HCT116 (cell line): Measurements from ENCODE around the gene ABL1. TPM values are rescaled to one million over a fixed set of nuclear protein-coding genes. Genes with fewer than 3 reads are reported as not detected.

Source experiments
- ATAC-seq: fragments of 200-7000 bp; cut with Tn5 transposase; 2 replicates; pipeline ENCODE4 v1.9.1; 2020; ENCODE audit warnings: mild to moderate bottlenecking, moderate library complexity
- BruUV-seq: library from RNA; stranded (reverse); fragments of 400-500 nt; replicated peaks from 2 replicates; lab custom pipeline; 2021; lab: Mats Ljungman, UMichigan
- CTCF ChIA-PET: fragments of 300-600 bp; sonication (Branson Sonifier 250); formaldehyde crosslinking; loops from one replicate; lab custom pipeline; 2021; ENCODE audit warnings: antibody characterized with exemption; lab: Charles Lee
- POLR2A ChIA-PET: fragments of 300-600, 350-600 bp; sonication (Branson Sonifier 250); formaldehyde crosslinking; loops from one replicate; lab custom pipeline; 2021; ENCODE audit warnings: antibody characterized with exemption; lab: Charles Lee
- RAD21 ChIA-PET, 2 experiments: fragments of 300-600 bp; sonication (Branson Sonifier 250); formaldehyde crosslinking; loops; one replicate each; lab custom pipeline; 2023; ENCODE audit warnings: low total read pairs in 2 of 2; ENCODE audit not compliant: uncharacterized antibody in 2 of 2, unreplicated experiment in 2 of 2, low non-redundant PET in 1 of 2; lab: Charles Lee
- DNase-seq: peaks from one replicate; pipeline ENCODE4 v3.0.0-alpha.2; 2010; ENCODE audit warnings: low read depth, low spot score
- H2AFZ ChIP-seq: fragments of 200-600 bp; shearing (Covaris generic), sonication (generic); 2 replicates; pipeline ENCODE4 v1.6.1; 2017; ENCODE audit warnings: low read depth, mixed run types, mixed read lengths, antibody characterized with exemption, low read length; ENCODE audit not compliant: poor library complexity, severe bottlenecking
- H3K27ac ChIP-seq: 2 replicates; pipeline ENCODE4 v1.5.1; 2012; ENCODE audit warnings: low read depth, low read length
- H3K27me3 ChIP-seq: fragments of 200-600 bp; sonication (generic); 2 replicates; pipeline ENCODE4 v1.6.1; 2016; ENCODE audit warnings: mixed run types, low read length, mixed read lengths; ENCODE audit not compliant: insufficient read depth
- H3K36me3 ChIP-seq, 2 experiments: fragments of 200-500 bp in 1 of 2; fragments of 200-600 bp in 1 of 2; sonication (Bioruptor generic) in 1 of 2; sonication (generic) in 1 of 2; 2 replicates each; pipeline versions ENCODE4 v1.5.1 to v1.6.1; 2014 to 2016; ENCODE audit warnings: low read length in 2 of 2, inconsistent platforms in 1 of 2, mixed read lengths in 1 of 2, mixed run types in 1 of 2; ENCODE audit not compliant: insufficient read depth in 2 of 2, control insufficient read depth in 1 of 2
- H3K4me1 ChIP-seq, 2 experiments: fragments of 200-600 bp in 1 of 2; sonication (generic) in 1 of 2; 2 replicates each; pipeline versions ENCODE4 v1.5.1 to v1.6.1; 2012 to 2017; ENCODE audit warnings: low read length in 2 of 2, inconsistent platforms in 1 of 2, mild to moderate bottlenecking in 1 of 2, mixed read lengths in 1 of 2, mixed run types in 1 of 2, moderate library complexity in 1 of 2; ENCODE audit not compliant: insufficient read depth in 2 of 2, control insufficient read depth in 1 of 2
- H3K4me2 ChIP-seq: fragments of 200-600 bp; sonication (generic); 2 replicates; pipeline ENCODE4 v1.6.1; 2017; ENCODE audit warnings: mixed run types, low read length, mixed read lengths
- H3K4me3 ChIP-seq, 2 experiments: fragments of 200-600 bp in 1 of 2; sonication (generic) in 1 of 2; replicated peaks in 1 of 2; 2 replicates each; pipeline ENCODE4 v1.5.1; 2011 to 2016; ENCODE audit warnings: low read length in 2 of 2, control low read depth in 1 of 2, low read depth in 1 of 2, mild to moderate bottlenecking in 1 of 2, mixed read lengths in 1 of 2, mixed run types in 1 of 2
- H3K79me2 ChIP-seq: fragments of 200-600 bp; sonication (generic); 2 replicates; pipeline ENCODE4 v1.6.1; 2017; ENCODE audit warnings: mild to moderate bottlenecking, mixed run types, low read length, moderate library complexity, mixed read lengths; ENCODE audit not compliant: insufficient read depth
- H3K9ac ChIP-seq: fragments of 200-600 bp; sonication (generic); 2 replicates; pipeline ENCODE4 v1.6.1; 2016; ENCODE audit warnings: low read length, mixed read lengths
- H3K9me2 ChIP-seq: fragments of 200-600 bp; sonication (generic), shearing (Covaris generic); 2 replicates; pipeline ENCODE4 v1.6.1; 2017; ENCODE audit warnings: mixed run types, mild to moderate bottlenecking, moderate library complexity; ENCODE audit not compliant: insufficient read depth
- H3K9me3 ChIP-seq, 2 experiments: fragments of 200-500 bp in 1 of 2; fragments of 200-600 bp in 1 of 2; sonication (Bioruptor generic) in 1 of 2; sonication (generic) in 1 of 2; 2 replicates each; pipeline ENCODE4 v1.6.1; 2014 to 2017; ENCODE audit warnings: low read length in 2 of 2, mixed read lengths in 2 of 2, inconsistent platforms in 1 of 2, low read depth in 1 of 2, mild to moderate bottlenecking in 1 of 2, mixed run types in 1 of 2, moderate library complexity in 1 of 2; ENCODE audit not compliant: control insufficient read depth in 1 of 2, insufficient read depth in 1 of 2
- H4K20me1 ChIP-seq: fragments of 200-600 bp; sonication (generic), shearing (Covaris generic); 2 replicates; pipeline ENCODE4 v1.6.1; 2017; ENCODE audit warnings: mixed run types, mild to moderate bottlenecking, moderate library complexity; ENCODE audit not compliant: insufficient read depth
- ATF3 ChIP-seq: IDR thresholded peaks from 2 replicates; pipeline ENCODE4 v1.6.1; 2012
- CBX3 ChIP-seq: IDR thresholded peaks from 2 replicates; pipeline ENCODE4 v1.6.1; 2012; ENCODE audit warnings: low read depth
- EGR1 ChIP-seq: IDR thresholded peaks from 2 replicates; pipeline ENCODE4 v1.6.1; 2012; ENCODE audit warnings: low read depth
- ELF1 ChIP-seq: IDR thresholded peaks from 2 replicates; pipeline ENCODE4 v1.6.1; 2012; ENCODE audit warnings: low read depth, borderline replicate concordance
- EZH2 ChIP-seq: fragments of 200-600 bp; sonication (generic); IDR thresholded peaks from 2 replicates; pipeline ENCODE4 v1.6.1; 2017; ENCODE audit warnings: antibody characterized with exemption, mixed run types
- FOSL1 ChIP-seq: IDR thresholded peaks from 2 replicates; pipeline ENCODE4 v1.6.1; 2012; ENCODE audit warnings: low read depth
- POLR2A ChIP-seq: IDR thresholded peaks from 2 replicates; pipeline ENCODE4 v1.7.0; 2011; ENCODE audit warnings: borderline replicate concordance; ENCODE audit not compliant: insufficient read depth, insufficient read length; ENCODE audit errors: extremely low read depth
- POLR2AphosphoS5 ChIP-seq: IDR thresholded peaks from 2 replicates; pipeline ENCODE4 v1.6.1; 2011; ENCODE audit warnings: mild to moderate bottlenecking, low read depth, low read length, moderate library complexity
- REST ChIP-seq: IDR thresholded peaks from 2 replicates; pipeline ENCODE4 v1.6.1; 2012; ENCODE audit warnings: low read depth
- SP1 ChIP-seq: IDR thresholded peaks from 2 replicates; pipeline ENCODE4 v1.6.1; 2012; ENCODE audit warnings: low read depth
- SRF ChIP-seq: IDR thresholded peaks from 2 replicates; pipeline ENCODE4 v1.6.1; 2012; ENCODE audit warnings: low read depth
- TCF7L2 ChIP-seq: IDR thresholded peaks from 2 replicates; pipeline ENCODE4 v1.7.0; 2011; ENCODE audit warnings: borderline replicate concordance, inconsistent platforms; ENCODE audit not compliant: insufficient read depth, insufficient read length; ENCODE audit errors: extremely low read depth
- ZNF274 ChIP-seq: fragments of 200-500 bp; sonication (Bioruptor generic); IDR thresholded peaks from 2 replicates; pipeline ENCODE4 v1.6.1; 2014; ENCODE audit warnings: mild to moderate bottlenecking, low read depth, low read length, inconsistent platforms
- intact Hi-C: fragments of 100-400 bp; cut with micrococcal nuclease; formaldehyde crosslinking; loops from 2 replicates; pipeline ENCODE4 v1.10.0; 2022
- total RNA-seq: library from RNA; stranded (reverse); gene quantifications from one replicate; pipeline ENCODE4 v1.2.1, GENCODE V29; 2021; ENCODE audit not compliant: unreplicated experiment
- TF ChIP-seq, protein P1 (sequence below), 3 experiments: fragments of 200-600 bp in 1 of 3; sonication (generic) in 1 of 3; IDR thresholded peaks in 2 of 3; conservative IDR thresholded peaks in 1 of 3; 2 replicates each; pipeline ENCODE4 v1.5.1; 2012 to 2017; ENCODE audit warnings: low read depth in 2 of 3, low read length in 2 of 3, antibody characterized with exemption in 1 of 3, borderline replicate concordance in 1 of 3, control low read depth in 1 of 3, mild to moderate bottlenecking in 1 of 3, mixed read lengths in 1 of 3, mixed run types in 1 of 3, moderate library complexity in 1 of 3; ENCODE audit not compliant: insufficient read depth in 1 of 3
- TF ChIP-seq, protein P2 (sequence below): IDR thresholded peaks from 2 replicates; pipeline ENCODE4 v1.6.1; 2012
- TF ChIP-seq, protein P3 (sequence below): IDR thresholded peaks from 2 replicates; pipeline ENCODE4 v1.6.1; 2011; ENCODE audit warnings: mild to moderate bottlenecking, low read length, moderate library complexity; ENCODE audit not compliant: insufficient replicate concordance; ENCODE audit errors: extremely low read depth

The ABL1 gene
- total RNA-seq, 1 experiment from 2014 or later = 54.7 TPM

GRCh38 chr9:130914417-130915095 lies 79.5 kb downstream of the ABL1 start (continued):
- TF ChIP-seq, protein P1, sequence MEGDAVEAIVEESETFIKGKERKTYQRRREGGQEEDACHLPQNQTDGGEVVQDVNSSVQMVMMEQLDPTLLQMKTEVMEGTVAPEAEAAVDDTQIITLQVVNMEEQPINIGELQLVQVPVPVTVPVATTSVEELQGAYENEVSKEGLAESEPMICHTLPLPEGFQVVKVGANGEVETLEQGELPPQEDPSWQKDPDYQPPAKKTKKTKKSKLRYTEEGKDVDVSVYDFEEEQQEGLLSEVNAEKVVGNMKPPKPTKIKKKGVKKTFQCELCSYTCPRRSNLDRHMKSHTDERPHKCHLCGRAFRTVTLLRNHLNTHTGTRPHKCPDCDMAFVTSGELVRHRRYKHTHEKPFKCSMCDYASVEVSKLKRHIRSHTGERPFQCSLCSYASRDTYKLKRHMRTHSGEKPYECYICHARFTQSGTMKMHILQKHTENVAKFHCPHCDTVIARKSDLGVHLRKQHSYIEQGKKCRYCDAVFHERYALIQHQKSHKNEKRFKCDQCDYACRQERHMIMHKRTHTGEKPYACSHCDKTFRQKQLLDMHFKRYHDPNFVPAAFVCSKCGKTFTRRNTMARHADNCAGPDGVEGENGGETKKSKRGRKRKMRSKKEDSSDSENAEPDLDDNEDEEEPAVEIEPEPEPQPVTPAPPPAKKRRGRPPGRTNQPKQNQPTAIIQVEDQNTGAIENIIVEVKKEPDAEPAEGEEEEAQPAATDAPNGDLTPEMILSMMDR (IDR thresholded peaks at IDR 0.05 in 2 of 3, conservative IDR thresholded peaks at IDR 0.05 in 1 of 3; ENCODE audit: borderline replicate concordance in 1 of 3, insufficient read depth in 1 of 3, low read depth in 2 of 3, low read length in 2 of 3) = no peak
- TF ChIP-seq SRF (no peak), ELF1 (no peak), POLR2AphosphoS5 (no peak)
- TF ChIP-seq, protein P2, sequence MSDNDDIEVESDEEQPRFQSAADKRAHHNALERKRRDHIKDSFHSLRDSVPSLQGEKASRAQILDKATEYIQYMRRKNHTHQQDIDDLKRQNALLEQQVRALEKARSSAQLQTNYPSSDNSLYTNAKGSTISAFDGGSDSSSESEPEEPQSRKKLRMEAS = no peak
- TF ChIP-seq, all 23 proteins: peak for 0

- ChIA-PET RAD21 (no interaction called here), CTCF (no interaction called here), POLR2A (no interaction called here)
- ATAC-seq (no peak), DNase-seq (no peak)
- Histone ChIP-seq H3K9me2 (no peaks in the 10 kb centered on the region), H3K36me3 (no peaks in the 10 kb centered on the region), H3K27ac (no peak overlapping the region), H3K79me2 (no peaks in the 10 kb centered on the region), H3K4me1 (no peaks in the 10 kb centered on the region), H2AFZ (no peak overlapping the region), H3K9ac (no peak overlapping the region), H3K4me3 (no peak overlapping the region), H3K4me2 (no peak overlapping the region), H3K9me3 (no peaks in the 10 kb centered on the region), H3K27me3 (no peaks in the 10 kb centered on the region), H4K20me1 (no peaks in the 10 kb centered on the region)
- TF ChIP-seq EZH2 = no peak
- TF ChIP-seq REST = no peak
- no peak for TF ChIP-seq SP1
- no peak for TF ChIP-seq ATF3
- no peak for TF ChIP-seq FOSL1
- no peak for TF ChIP-seq EGR1
- no peak for TF ChIP-seq ZNF274
- TF ChIP-seq POLR2A = no peak
- TF ChIP-seq, protein P3, sequence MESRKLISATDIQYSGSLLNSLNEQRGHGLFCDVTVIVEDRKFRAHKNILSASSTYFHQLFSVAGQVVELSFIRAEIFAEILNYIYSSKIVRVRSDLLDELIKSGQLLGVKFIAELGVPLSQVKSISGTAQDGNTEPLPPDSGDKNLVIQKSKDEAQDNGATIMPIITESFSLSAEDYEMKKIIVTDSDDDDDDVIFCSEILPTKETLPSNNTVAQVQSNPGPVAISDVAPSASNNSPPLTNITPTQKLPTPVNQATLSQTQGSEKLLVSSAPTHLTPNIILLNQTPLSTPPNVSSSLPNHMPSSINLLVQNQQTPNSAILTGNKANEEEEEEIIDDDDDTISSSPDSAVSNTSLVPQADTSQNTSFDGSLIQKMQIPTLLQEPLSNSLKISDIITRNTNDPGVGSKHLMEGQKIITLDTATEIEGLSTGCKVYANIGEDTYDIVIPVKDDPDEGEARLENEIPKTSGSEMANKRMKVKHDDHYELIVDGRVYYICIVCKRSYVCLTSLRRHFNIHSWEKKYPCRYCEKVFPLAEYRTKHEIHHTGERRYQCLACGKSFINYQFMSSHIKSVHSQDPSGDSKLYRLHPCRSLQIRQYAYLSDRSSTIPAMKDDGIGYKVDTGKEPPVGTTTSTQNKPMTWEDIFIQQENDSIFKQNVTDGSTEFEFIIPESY = no peak
- TF ChIP-seq TCF7L2 = no peak
- TF ChIP-seq CBX3 = no peak
- no TSS peak for BruUV-seq
- intact Hi-C loops = no loop called here
These were observed 80.0 kb downstream of the ABL1 start for GRCh38 chr9:130915096-130915447.
